MM.1S (cell line): ENCODE measurements around the gene TYR.

Experiments
- EZH2 ChIP-seq: fragments of 300-600 bp; sonication (generic); optimal IDR thresholded peaks from 2 replicates; pipeline ENCODE3; 2017; ENCODE audit warnings: low read depth, mild to moderate bottlenecking, antibody characterized with exemption, low read length, mixed read lengths
- TF ChIP-seq, protein P1 (sequence below): fragments of 300-600 bp; sonication (generic); IDR thresholded peaks from 2 replicates; pipeline ENCODE4 v1.5.1; 2016; ENCODE audit warnings: antibody characterized with exemption, low read length, mixed read lengths

DNA sequence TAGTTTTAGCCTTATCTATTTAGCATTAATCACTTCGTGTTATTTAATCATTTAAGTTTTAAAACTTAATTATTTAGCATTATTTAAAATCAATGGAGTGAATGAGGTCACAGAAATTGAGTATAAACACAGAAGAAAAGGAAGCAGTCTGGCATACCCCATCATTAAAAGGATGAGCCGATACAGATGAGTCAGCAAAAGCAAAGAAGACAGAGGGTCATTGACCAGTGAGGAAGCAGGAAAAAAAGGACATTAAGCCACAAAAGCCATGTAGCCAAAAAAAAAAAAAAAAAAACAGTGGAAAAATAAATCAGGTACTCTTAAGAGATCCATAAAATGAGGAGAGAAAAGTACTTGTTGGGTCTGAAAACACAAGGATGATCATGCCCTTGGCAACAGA lies 71.5 kb downstream of the TYR start:
- TF ChIP-seq EZH2, result no peak
- TF ChIP-seq, protein P1, sequence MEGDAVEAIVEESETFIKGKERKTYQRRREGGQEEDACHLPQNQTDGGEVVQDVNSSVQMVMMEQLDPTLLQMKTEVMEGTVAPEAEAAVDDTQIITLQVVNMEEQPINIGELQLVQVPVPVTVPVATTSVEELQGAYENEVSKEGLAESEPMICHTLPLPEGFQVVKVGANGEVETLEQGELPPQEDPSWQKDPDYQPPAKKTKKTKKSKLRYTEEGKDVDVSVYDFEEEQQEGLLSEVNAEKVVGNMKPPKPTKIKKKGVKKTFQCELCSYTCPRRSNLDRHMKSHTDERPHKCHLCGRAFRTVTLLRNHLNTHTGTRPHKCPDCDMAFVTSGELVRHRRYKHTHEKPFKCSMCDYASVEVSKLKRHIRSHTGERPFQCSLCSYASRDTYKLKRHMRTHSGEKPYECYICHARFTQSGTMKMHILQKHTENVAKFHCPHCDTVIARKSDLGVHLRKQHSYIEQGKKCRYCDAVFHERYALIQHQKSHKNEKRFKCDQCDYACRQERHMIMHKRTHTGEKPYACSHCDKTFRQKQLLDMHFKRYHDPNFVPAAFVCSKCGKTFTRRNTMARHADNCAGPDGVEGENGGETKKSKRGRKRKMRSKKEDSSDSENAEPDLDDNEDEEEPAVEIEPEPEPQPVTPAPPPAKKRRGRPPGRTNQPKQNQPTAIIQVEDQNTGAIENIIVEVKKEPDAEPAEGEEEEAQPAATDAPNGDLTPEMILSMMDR, result no peak
